Activated T-cell treated with anti-CD3 and anti-CD28 coated beads, Interleukin-2, amount 50 U/mL, for 4 hours (primary cell): Measurements from ENCODE around the gene ZNF660. TPM values are rescaled to one million over a fixed set of nuclear protein-coding genes. Genes with fewer than 3 reads are reported as not detected.
"Not testable (repeated sequence)": the region's sequence is repeated elsewhere in the genome, so short reads cannot be mapped to it uniquely, and the experiment has no call there.

Experiments used
- ATAC-seq, 2 donors: fragments of 200-7000 bp; cut with Tn5 transposase; one replicate each; pipeline ENCODE4 v1.10.0; 2021
- DNase-seq: peaks from one replicate; pipeline ENCODE4 v3.0.0-alpha.2; 2020
- H3K27me3 Mint-ChIP-seq: one replicate; pipeline ENCODE4 v1.8.0; 2021; ENCODE audit warnings: low read depth, mixed read lengths
- H3K36me3 Mint-ChIP-seq: one replicate; pipeline ENCODE4 v1.8.0; 2022; ENCODE audit warnings: mixed read lengths; ENCODE audit not compliant: insufficient read depth
- H3K4me1 Mint-ChIP-seq: one replicate; pipeline ENCODE4 v1.8.0; 2021; ENCODE audit warnings: low read depth, mixed read lengths
- H3K4me3 Mint-ChIP-seq: one replicate; pipeline ENCODE4 v1.8.0; 2021; ENCODE audit warnings: mild to moderate bottlenecking, moderate library complexity, mixed read lengths
- H3K9me3 Mint-ChIP-seq: one replicate; pipeline ENCODE4 v1.8.0; 2021; ENCODE audit warnings: mixed read lengths
- total RNA-seq, 3 donors: library from RNA; stranded (reverse); gene quantifications; one replicate each; pipeline ENCODE4 v1.2.1, GENCODE V29; 2021

Gene ZNF660
- total RNA-seq, 3 donors from 2014 or later, result 0.52 to 0.71 (median 0.66) TPM

- not testable (repeated sequence) for ATAC-seq, DNase-seq, H3K4me3 Mint-ChIP-seq, H3K4me1 Mint-ChIP-seq
- peaks cover 14% of the 10 kb centered on the region for H3K9me3 Mint-ChIP-seq
- H3K36me3 Mint-ChIP-seq, result peaks cover 10% of the 10 kb centered on the region
- peaks cover 14% of the 10 kb centered on the region for H3K27me3 Mint-ChIP-seq
Measured at GRCh38 chr3:44578924-44579515, 5.7 kb upstream of the ZNF660 start.

GRCh38 chr3:44579749-44580148 is 5.0 kb upstream of the ZNF660 start:
- DNase-seq, H3K4me3 Mint-ChIP-seq, H3K4me1 Mint-ChIP-seq, H3K9me3 Mint-ChIP-seq, ATAC-seq: not testable (repeated sequence)
- peaks cover 19% of the 10 kb centered on the region for H3K27me3 Mint-ChIP-seq
- H3K36me3 Mint-ChIP-seq, result peaks cover 10% of the 10 kb centered on the region

- H3K36me3 Mint-ChIP-seq, H3K4me3 Mint-ChIP-seq, H3K4me1 Mint-ChIP-seq, ATAC-seq, DNase-seq, H3K9me3 Mint-ChIP-seq: not testable (repeated sequence)
- peaks cover 31% of the 10 kb centered on the region for H3K27me3 Mint-ChIP-seq
Measured at GRCh38 chr3:44580971-44581370, 3.8 kb upstream of the ZNF660 start.

GRCh38 chr3:44596621-44597020 is 11.9 kb downstream of the ZNF660 start:
- DNase-seq, result no peak
- ATAC-seq, result no peak
- peaks cover 29% of the 10 kb centered on the region for H3K9me3 Mint-ChIP-seq
- H3K4me1 Mint-ChIP-seq, result no peaks in the 10 kb centered on the region
- H3K27me3 Mint-ChIP-seq, result peaks cover 2% of the 10 kb centered on the region
- H3K36me3 Mint-ChIP-seq, result peaks cover 6% of the 10 kb centered on the region
- no peak overlapping the region for H3K4me3 Mint-ChIP-seq

- H3K27me3 Mint-ChIP-seq, result peaks cover 5% of the 10 kb centered on the region
Measured at GRCh38 chr3:44601749-44602148, 17.0 kb downstream of the ZNF660 start.

GRCh38 chr3:44612678-44613077 is 27.9 kb downstream of the ZNF660 start:
- DNase-seq (no peak), ATAC-seq (no peak)
- Mint-ChIP-seq H3K9me3 (peaks cover 3% of the 10 kb centered on the region), H3K27me3 (peaks cover 3% of the 10 kb centered on the region), H3K36me3 (no peaks in the 10 kb centered on the region), H3K4me3 (no peak overlapping the region), H3K4me1 (no peaks in the 10 kb centered on the region)

More at GRCh38 chr3:44601749-44602148, 17.0 kb downstream of the ZNF660 start:
- H3K36me3 Mint-ChIP-seq, result peaks cover 2% of the 10 kb centered on the region
- no peak overlapping the region for H3K4me3 Mint-ChIP-seq
- no peak for DNase-seq
- H3K9me3 Mint-ChIP-seq, result peaks cover 2% of the 10 kb centered on the region
- no peak for ATAC-seq
- H3K4me1 Mint-ChIP-seq, result no peaks in the 10 kb centered on the region

GRCh38 chr3:44624749-44625480 is 40.2 kb downstream of the ZNF660 start, which contains the start of gene ZNF197:
Gene ZNF197 (plus strand): TSS chr3:44625036. CDS start chr3:44629155, 4,119 bp downstream.
- peaks cover 13% of the 10 kb centered on the region for H3K36me3 Mint-ChIP-seq
- no peaks in the 10 kb centered on the region for H3K27me3 Mint-ChIP-seq
- H3K4me3 Mint-ChIP-seq, result peak within 1 kb of the TSS; percentile 89
- no peaks in the 10 kb centered on the region for H3K9me3 Mint-ChIP-seq
- peak; percentile 96 to 97 for ATAC-seq
- peaks cover 29% of the 10 kb centered on the region for H3K4me1 Mint-ChIP-seq
- DNase-seq, result peak; percentile 40

- peaks cover 40% of the 10 kb centered on the region for H3K36me3 Mint-ChIP-seq
- no peaks in the 10 kb centered on the region for H3K27me3 Mint-ChIP-seq
- no peak for ATAC-seq
- no peaks in the 10 kb centered on the region for H3K9me3 Mint-ChIP-seq
- no peak overlapping the region for H3K4me3 Mint-ChIP-seq
- H3K4me1 Mint-ChIP-seq, result peaks cover 31% of the 10 kb centered on the region
- no peak for DNase-seq
Measured at GRCh38 chr3:44628716-44629115, 44.0 kb downstream of the ZNF660 start.

GRCh38 chr3:44632193-44632592 is 47.4 kb downstream of the ZNF660 start:
- peaks cover 16% of the 10 kb centered on the region for H3K4me1 Mint-ChIP-seq

GRCh38 chr3:44642337-44642736 is 57.6 kb downstream of the ZNF660 start:
- DNase-seq (no peak), ATAC-seq (no peak)
- Mint-ChIP-seq H3K9me3 (peaks cover 57% of the 10 kb centered on the region), H3K4me3 (no peak overlapping the region), H3K4me1 (no peaks in the 10 kb centered on the region), H3K36me3 (peaks cover 63% of the 10 kb centered on the region), H3K27me3 (no peaks in the 10 kb centered on the region)

More at GRCh38 chr3:44632193-44632592, 47.4 kb downstream of the ZNF660 start:
- H3K4me3 Mint-ChIP-seq, result no peak overlapping the region
- ATAC-seq (no peak), DNase-seq (no peak)
- peaks cover 65% of the 10 kb centered on the region for H3K36me3 Mint-ChIP-seq
- peaks cover 17% of the 10 kb centered on the region for H3K9me3 Mint-ChIP-seq
- no peaks in the 10 kb centered on the region for H3K27me3 Mint-ChIP-seq

GRCh38 chr3:44643024-44643423 is 58.3 kb downstream of the ZNF660 start:
- DNase-seq (no peak), ATAC-seq (no peak)
- H3K9me3 Mint-ChIP-seq, result peaks cover 58% of the 10 kb centered on the region
- peaks cover 5% of the 10 kb centered on the region for H3K4me1 Mint-ChIP-seq
- H3K36me3 Mint-ChIP-seq, result peaks cover 56% of the 10 kb centered on the region
- H3K4me3 Mint-ChIP-seq, result no peak overlapping the region
- no peaks in the 10 kb centered on the region for H3K27me3 Mint-ChIP-seq

GRCh38 chr3:44647771-44648170 is 63.0 kb downstream of the ZNF660 start:
- peaks cover 17% of the 10 kb centered on the region for H3K36me3 Mint-ChIP-seq

GRCh38 chr3:44648564-44649229 is 63.9 kb downstream of the ZNF660 start, which contains the start of gene ZNF35:
Gene ZNF35 (plus strand): TSS chr3:44648732. CDS start chr3:44651068, 2,336 bp downstream.
- Mint-ChIP-seq H3K36me3 (peaks cover 14% of the 10 kb centered on the region), H3K9me3 (peaks cover 32% of the 10 kb centered on the region), H3K4me1 (peaks cover 9% of the 10 kb centered on the region), H3K27me3 (no peaks in the 10 kb centered on the region), H3K4me3 (peak within 1 kb of the TSS; percentile 83)
- DNase-seq (no peak), ATAC-seq (peak; percentile 74 to 84)

More at GRCh38 chr3:44647771-44648170, 63.0 kb downstream of the ZNF660 start:
- peak overlapping the region; percentile 83 for H3K4me3 Mint-ChIP-seq
- H3K4me1 Mint-ChIP-seq, result peaks cover 9% of the 10 kb centered on the region
- no peaks in the 10 kb centered on the region for H3K27me3 Mint-ChIP-seq
- DNase-seq, result no peak
- peaks cover 41% of the 10 kb centered on the region for H3K9me3 Mint-ChIP-seq
- ATAC-seq, result no peak
